Esophagus muscularis mucosa (tissue), 4 donors: Measurements from ENCODE around the gene DLL4. TPM values are rescaled to one million over a fixed set of nuclear protein-coding genes. Genes with fewer than 3 reads are reported as not detected.

Experiments
- DNase-seq: peaks from one replicate; pipeline ENCODE4 v3.0.0-alpha.2; 2017; ENCODE audit errors: extremely low spot score
- H3K27ac ChIP-seq, 4 donors: fragments of 200-600 bp; sonication (generic); replicated peaks in 1 of 4; 1 replicate in 3 of 4; 2 replicates in 1 of 4; pipeline ENCODE4 v1.5.1; 2016 to 2019; ENCODE audit warnings: mild to moderate bottlenecking in 1 of 4
- H3K27me3 ChIP-seq, 4 donors: fragments of 200-600 bp; sonication (generic); one replicate each; pipeline versions ENCODE4 v1.5.1 to v1.6.0; 2016 to 2019
- H3K36me3 ChIP-seq, 4 donors: fragments of 200-600 bp; sonication (generic); one replicate each; pipeline ENCODE4 v1.5.1; 2016 to 2019
- H3K4me1 ChIP-seq, 4 donors: fragments of 200-600 bp; sonication (generic); one replicate each; pipeline ENCODE4 v1.5.1; 2016 to 2019
- H3K4me3 ChIP-seq, 4 donors: fragments of 200-600 bp; sonication (generic); 1 replicate in 2 of 4; 2 replicates in 2 of 4; pipeline ENCODE4 v1.5.1; 2016 to 2019; ENCODE audit warnings: mild to moderate bottlenecking in 4 of 4, moderate library complexity in 1 of 4
- H3K9me3 ChIP-seq, 4 donors: fragments of 200-600 bp; sonication (generic); 1 replicate in 3 of 4; 2 replicates in 1 of 4; pipeline ENCODE4 v1.5.1; 2016 to 2019
- CTCF ChIP-seq, 3 experiments: fragments of 200-600 bp in 2 of 3; fragments of 450-650 bp in 1 of 3; sonication (generic) in 2 of 3; IDR thresholded peaks; one replicate each; pipeline ENCODE4 v1.5.1; 2017 to 2019; ENCODE audit warnings: antibody characterized with exemption in 3 of 3, mild to moderate bottlenecking in 2 of 3, moderate library complexity in 1 of 3
- EP300 ChIP-seq: sonication (generic); formaldehyde crosslinking; IDR thresholded peaks from one replicate; pipeline ENCODE4 v1.6.1; 2017; ENCODE audit warnings: antibody characterized with exemption
- POLR2A ChIP-seq: fragments of 450-650 bp; IDR thresholded peaks from one replicate; pipeline ENCODE4 v1.6.1; 2017; ENCODE audit warnings: antibody characterized with exemption, moderate library complexity, mild to moderate bottlenecking, low read depth
- POLR2AphosphoS5 ChIP-seq, 2 donors: sonication (generic); formaldehyde crosslinking; IDR thresholded peaks; one replicate each; pipeline ENCODE4 v1.6.1; 2017; ENCODE audit warnings: antibody characterized with exemption in 2 of 2
- WGBS: methylation state at CpG from one replicate; pipeline ENCODE4 v1.1.5; 2018; 5-methylcytosine and 5-hydroxymethylcytosine counted together
- intact Hi-C: fragments of 100-400 bp; cut with DNase I; formaldehyde crosslinking; loops from one replicate; pipeline ENCODE4 v1.15.1; 2023
- total RNA-seq, 4 donors: library from RNA; depleted of rRNA; stranded (reverse); fragments of >200 nt; gene quantifications; one replicate each; pipeline versions ENCODE4 v1.1.0 to v1.2.1, GENCODE V29; 2016

Gene DLL4
- total RNA-seq, 4 donors from 2014 or later, result 1.7 to 12.6 (median 7.5) TPM

GRCh38 chr15:40918799-40919392 lies 10.2 kb upstream of the DLL4 start:
- Histone ChIP-seq H3K4me3 (no peak overlapping the region), H3K9me3 (no peaks in the 10 kb centered on the region), H3K27ac (peak overlapping the region in 3 of 4 donors; percentile 2 to 59 (median 43)), H3K27me3 (peaks cover 0 to 11% (median 0%) of the 10 kb centered on the region in 4 donors), H3K36me3 (no peaks in the 10 kb centered on the region), H3K4me1 (peaks cover 0 to 19% (median 9%) of the 10 kb centered on the region in 4 donors)
- TF ChIP-seq POLR2AphosphoS5 (IDR thresholded peaks at IDR 0.05), result no peak
- no peak for TF ChIP-seq CTCF (IDR thresholded peaks at IDR 0.05)
- no peak for TF ChIP-seq EP300
- no peak for TF ChIP-seq POLR2A
- intact Hi-C loops, result no loop called here
- DNase-seq, result no peak
- whole genome bisulfite sequencing, result 64% methylated on average over 4 of the region's 19 CpGs

- Histone ChIP-seq H3K4me3 (no peak overlapping the region), H3K9me3 (no peaks in the 10 kb centered on the region), H3K27ac (no peak overlapping the region), H3K4me1 (peaks cover 18 to 26% (median 20%) of the 10 kb centered on the region in 4 donors), H3K36me3 (no peaks in the 10 kb centered on the region), H3K27me3 (peaks cover 0 to 35% (median 14%) of the 10 kb centered on the region in 4 donors)
- TF ChIP-seq POLR2A (no peak), CTCF (IDR thresholded peaks at IDR 0.05) (no peak), POLR2AphosphoS5 (IDR thresholded peaks at IDR 0.05) (no peak), EP300 (no peak)
- no peak for DNase-seq
- WGBS, result 85% methylated on average over 5 of the region's 5 CpGs
- intact Hi-C loops, result no loop called here
Measured at GRCh38 chr15:40921949-40922607, 7.1 kb upstream of the DLL4 start.

GRCh38 chr15:40922608-40923005 lies 6.5 kb upstream of the DLL4 start:
- Histone ChIP-seq H3K9me3 (no peaks in the 10 kb centered on the region), H3K27ac (no peak overlapping the region), H3K27me3 (peaks cover 0 to 38% (median 19%) of the 10 kb centered on the region in 4 donors), H3K4me1 (peaks cover 23 to 31% (median 26%) of the 10 kb centered on the region in 4 donors), H3K36me3 (no peaks in the 10 kb centered on the region), H3K4me3 (no peak overlapping the region)
- TF ChIP-seq CTCF (IDR thresholded peaks at IDR 0.05) (no peak), POLR2AphosphoS5 (IDR thresholded peaks at IDR 0.05) (no peak), EP300 (no peak), POLR2A (no peak)
- intact Hi-C loops, result no loop called here
- DNase-seq, result no peak
- WGBS, result 78% methylated on average over 10 of the region's 10 CpGs

- Histone ChIP-seq H3K9me3 (no peaks in the 10 kb centered on the region), H3K4me1 (peaks cover 33 to 38% (median 33%) of the 10 kb centered on the region in 4 donors), H3K36me3 (no peaks in the 10 kb centered on the region), H3K4me3 (no peak overlapping the region), H3K27ac (no peak overlapping the region), H3K27me3 (peaks cover 0 to 38% (median 29%) of the 10 kb centered on the region in 4 donors)
- TF ChIP-seq EP300, result no peak
- TF ChIP-seq POLR2A, result no peak
- TF ChIP-seq CTCF (IDR thresholded peaks at IDR 0.05), result no peak
- TF ChIP-seq POLR2AphosphoS5 (IDR thresholded peaks at IDR 0.05), result no peak
- 94% methylated on average over 7 of the region's 9 CpGs for WGBS
- no peak for DNase-seq
- intact Hi-C loops, result no loop called here
Measured at GRCh38 chr15:40923551-40923950, 5.6 kb upstream of the DLL4 start.
